Gastroesophageal sphincter (tissue), 3 donors: ENCODE data around the gene ZNF337.

Experiments used
- CTCF ChIP-seq, 4 experiments: fragments of 200-600 bp in 2 of 4; fragments of 450-650 bp in 2 of 4; sonication (generic) in 1 of 4; IDR thresholded peaks; one replicate each; pipeline ENCODE4 v1.5.1; 2017 to 2019; ENCODE audit warnings: antibody characterized with exemption in 4 of 4, mild to moderate bottlenecking in 2 of 4, moderate library complexity in 2 of 4
- EP300 ChIP-seq: sonication (generic); formaldehyde crosslinking; IDR thresholded peaks from one replicate; pipeline ENCODE4 v1.6.1; 2017; ENCODE audit warnings: antibody characterized with exemption, mild to moderate bottlenecking
- POLR2AphosphoS5 ChIP-seq: sonication (generic); formaldehyde crosslinking; IDR thresholded peaks from one replicate; pipeline ENCODE4 v1.6.1; 2017; ENCODE audit warnings: antibody characterized with exemption

DNA sequence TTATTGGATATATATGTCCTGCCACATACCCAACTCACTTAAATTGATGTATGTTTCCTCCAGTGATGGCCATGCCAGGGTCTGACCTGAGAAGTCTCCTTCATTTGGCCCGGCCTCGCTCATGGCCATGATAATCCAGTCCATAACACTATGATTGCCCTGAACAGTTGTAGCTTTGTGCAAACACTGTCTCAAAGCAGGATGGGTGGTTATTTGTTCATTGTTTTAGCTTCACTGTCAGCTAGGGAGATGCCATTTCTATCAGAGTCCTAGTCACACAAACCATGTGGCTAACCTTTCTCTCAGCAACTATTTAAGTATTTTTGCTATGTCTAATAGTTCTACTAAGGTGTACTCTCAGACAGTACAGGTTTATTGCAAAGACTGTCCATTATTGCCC, 47.6 kb upstream of the ZNF337 start:
- no peak for TF ChIP-seq EP300
- no peak for TF ChIP-seq CTCF (IDR thresholded peaks at IDR 0.05)
- no peak for TF ChIP-seq POLR2AphosphoS5
